ENCODE results near the gene PNPLA7. TPM values are rescaled to one million over a fixed set of nuclear protein-coding genes. Genes with fewer than 3 reads are reported as not detected.

PNPLA7 gene
- total and polyA plus RNA-seq, 2 of the 4 experiments (the other 2 are of a cell fraction) = under 0.01 to 0.89 TPM

DNA sequence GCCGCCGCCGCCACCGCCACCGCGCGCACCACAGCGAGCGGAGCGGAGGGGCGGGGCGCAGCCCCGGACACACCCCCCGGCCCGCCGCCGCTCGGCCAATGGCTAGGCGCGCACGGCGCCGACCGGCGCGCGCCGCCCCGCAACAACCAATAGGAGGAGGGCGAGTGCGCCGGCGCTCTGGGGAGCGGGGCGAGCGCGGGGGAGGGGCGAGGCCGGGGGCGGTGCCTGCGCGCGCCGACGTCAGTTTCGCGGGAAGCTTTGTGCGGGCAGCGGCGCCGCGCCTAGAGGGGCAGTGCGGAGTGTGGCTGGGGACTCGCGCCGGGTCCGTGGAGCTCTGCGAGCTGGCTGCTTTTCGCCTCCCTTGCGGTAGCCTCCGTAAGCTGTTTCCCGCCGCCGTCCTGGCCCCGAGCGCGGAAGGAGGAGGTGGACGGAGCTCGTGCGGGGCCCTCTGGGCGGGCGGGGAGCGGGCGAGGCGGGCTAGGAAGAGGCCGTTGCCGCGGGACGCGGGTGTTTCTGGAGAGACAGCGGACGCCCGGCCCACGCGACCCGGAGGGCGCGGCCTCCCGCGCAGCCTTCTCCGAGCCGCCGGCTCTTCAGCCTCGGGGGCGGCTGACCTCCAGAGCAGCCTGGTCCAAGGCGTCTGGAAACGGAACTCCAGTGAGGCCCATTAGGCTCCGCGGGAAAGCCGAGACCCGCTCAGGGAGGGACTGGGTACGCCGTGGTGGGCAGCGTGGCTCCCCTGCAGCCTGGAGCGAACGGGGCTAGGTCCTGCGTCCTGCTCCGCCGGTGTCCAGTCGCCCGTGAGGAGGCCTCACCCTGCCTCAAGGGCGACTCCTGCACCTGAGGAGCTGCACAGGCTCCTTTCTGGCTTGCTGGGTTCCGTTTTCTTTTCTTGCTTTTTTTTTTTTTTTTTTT, 40.5 kb upstream of the PNPLA7 start, which contains the start of gene ZMYND19:
TSS of gene ZMYND19 (minus strand) at position 44 of the 915 bp plus-strand sequence. CDS start 249 bp downstream, outside the sequence.
- Histone ChIP-seq H4K5ac (ENCODE audit: low read depth, low read length) (no peak within 1 kb of the TSS), H3K27ac (ENCODE audit: insufficient read depth, low read length) (peak within 1 kb of the TSS; percentile 69; the same call in 1 of the 2 replicates), H3K4ac (ENCODE audit: low read depth, low read length) (no peak within 1 kb of the TSS; the same call in 1 of the 2 replicates), H3K4me3 (ENCODE audit: insufficient read depth, low read depth, low read length) (peak within 1 kb of the TSS; percentile 100), H3K56ac (ENCODE audit: extremely low read depth, insufficient read depth, low read length) (no peak within 1 kb of the TSS), H2AFZ (replicated peaks; ENCODE audit: low read length, poor library complexity) (peak within 1 kb of the TSS; percentile 99), H3K9me1 (ENCODE audit: insufficient read depth, low read length) (no peaks in the 10 kb centered on the region), H2BK120ac (ENCODE audit: low read depth, low read length) (no peak within 1 kb of the TSS), H2BK15ac (ENCODE audit: low read depth, low read length) (no peak within 1 kb of the TSS), H3K4me1 (ENCODE audit: control insufficient read depth, insufficient read depth, low read length) (peaks cover 7% of the 10 kb centered on the region), H4K20me1 (ENCODE audit: insufficient read depth, low read length) (peaks cover 10% of the 10 kb centered on the region; the same call in 1 of the 2 replicates), H3K9me3 (ENCODE audit: control insufficient read depth, insufficient read depth, low read length) (no peaks in the 10 kb centered on the region), H3K79me1 (ENCODE audit: low read depth in 1 of 2, low read length in 2 of 2) (peaks cover 7 to 32% of the 10 kb centered on the region in 2 experiments), H3K4me2 (ENCODE audit: low read depth, low read length) (peak within 1 kb of the TSS; percentile 93), H2AK5ac (ENCODE audit: low read depth, low read length) (0 out of 2 replicates have a peak within 1 kb of the TSS, but pooled peaks have one; percentile 38), H3K9ac (ENCODE audit: low read depth, low read length) (peak within 1 kb of the TSS; percentile 62), H3K36me3 (ENCODE audit: control insufficient read depth, insufficient read depth, low read length) (peaks cover 21% of the 10 kb centered on the region), H3K18ac (ENCODE audit: low read depth, low read length) (no peak within 1 kb of the TSS), H2BK5ac (ENCODE audit: low read depth, low read length, poor library complexity, severe bottlenecking) (no peak within 1 kb of the TSS), H3K27me3 (ENCODE audit: control insufficient read depth, insufficient read depth, low read length) (no peaks in the 10 kb centered on the region), H3K23ac (ENCODE audit: low read depth, low read length) (0 out of 2 replicates have a peak within 1 kb of the TSS, but pooled peaks have one; percentile 18), H2BK20ac (ENCODE audit: low read depth, low read length) (no peak within 1 kb of the TSS), H3K14ac (replicated peaks; ENCODE audit: low read depth, low read length) (peak within 1 kb of the TSS; percentile 2; the same call in 1 of the 2 replicates), H4K91ac (ENCODE audit: insufficient read depth, low read depth, low read length) (no peak within 1 kb of the TSS), H4K8ac (ENCODE audit: low read depth in 2 of 2, low read length in 2 of 2) (no peak within 1 kb of the TSS; a peak in 1 of 4 replicates), H2AK9ac (replicated peaks; ENCODE audit: low read depth, low read length, poor library complexity) (peak within 1 kb of the TSS; percentile 82)
- CTCF ChIA-PET = no interaction called here
- BruUV-seq (replicated peaks) = no TSS peak
- dilution Hi-C loops (cut with HindIII; ENCODE audit: low sequenced_read_pairs, unreplicated experiment) = no loop called here
- TF ChIP-seq MAZ (IDR thresholded peaks at IDR 0.05; ENCODE audit: borderline replicate concordance, low read depth, low read length) = peak; percentile 37; the same call in 1 of the 2 replicates
- TF ChIP-seq POLR2A (IDR thresholded peaks at IDR 0.05; ENCODE audit: low read depth, low read length) = peak; percentile 45; the same call in 1 of the 2 replicates
- TF ChIP-seq, protein P1, sequence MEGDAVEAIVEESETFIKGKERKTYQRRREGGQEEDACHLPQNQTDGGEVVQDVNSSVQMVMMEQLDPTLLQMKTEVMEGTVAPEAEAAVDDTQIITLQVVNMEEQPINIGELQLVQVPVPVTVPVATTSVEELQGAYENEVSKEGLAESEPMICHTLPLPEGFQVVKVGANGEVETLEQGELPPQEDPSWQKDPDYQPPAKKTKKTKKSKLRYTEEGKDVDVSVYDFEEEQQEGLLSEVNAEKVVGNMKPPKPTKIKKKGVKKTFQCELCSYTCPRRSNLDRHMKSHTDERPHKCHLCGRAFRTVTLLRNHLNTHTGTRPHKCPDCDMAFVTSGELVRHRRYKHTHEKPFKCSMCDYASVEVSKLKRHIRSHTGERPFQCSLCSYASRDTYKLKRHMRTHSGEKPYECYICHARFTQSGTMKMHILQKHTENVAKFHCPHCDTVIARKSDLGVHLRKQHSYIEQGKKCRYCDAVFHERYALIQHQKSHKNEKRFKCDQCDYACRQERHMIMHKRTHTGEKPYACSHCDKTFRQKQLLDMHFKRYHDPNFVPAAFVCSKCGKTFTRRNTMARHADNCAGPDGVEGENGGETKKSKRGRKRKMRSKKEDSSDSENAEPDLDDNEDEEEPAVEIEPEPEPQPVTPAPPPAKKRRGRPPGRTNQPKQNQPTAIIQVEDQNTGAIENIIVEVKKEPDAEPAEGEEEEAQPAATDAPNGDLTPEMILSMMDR (conservative IDR thresholded peaks at IDR 0.05; ENCODE audit: low read depth, low read length) = 0 out of 2 replicates have a peak, but pooled peaks have one; percentile 2
- peak; percentile 78 for TF ChIP-seq MXI1 (IDR thresholded peaks at IDR 0.05; ENCODE audit: borderline replicate concordance, low read depth, low read length)
- TF ChIP-seq CEBPB (IDR thresholded peaks at IDR 0.05; ENCODE audit: low read depth, low read length) = no peak
- TF ChIP-seq MAFK (IDR thresholded peaks at IDR 0.05; ENCODE audit: low read depth, low read length) = no peak
- TF ChIP-seq BHLHE40 (IDR thresholded peaks at IDR 0.05; ENCODE audit: low read depth, low read length) = no peak
- TF ChIP-seq RFX5 (IDR thresholded peaks at IDR 0.05; ENCODE audit: low read depth, low read length) = no peak
- TF ChIP-seq SMC3 (IDR thresholded peaks at IDR 0.05; ENCODE audit: low read depth, low read length) = no peak
- no peak for TF ChIP-seq RCOR1 (IDR thresholded peaks at IDR 0.05; ENCODE audit: insufficient replicate concordance, low read length)
- TF ChIP-seq FOS (IDR thresholded peaks at IDR 0.05; ENCODE audit: low read depth, low read length) = no peak
- 2% methylated on average over 46 of the region's 113 CpGs; no CpG with 5 or more reads in 1 of the 2 experiments for WGBS, 2 experiments (ENCODE audit: extremely low coverage in 2 of 2, insufficient read length in 1 of 2)
- DNase-seq (peak; percentile 81), ATAC-seq (ENCODE audit: low read depth) (peak; percentile 98)
- POLR2A ChIA-PET (ENCODE audit: unreplicated experiment) = interaction anchor here (1.1 kb wide), 1 partner anchor 14 kb away, joined by 3 read pairs; no protein-coding TSS in a partner anchor
- in situ Hi-C loops (cut with MboI; ENCODE audit: low sequenced_read_pairs) = no loop called here
- intact Hi-C loops (cut with micrococcal nuclease) = no loop called here

All from IMR-90 (cell line).